K562 (cell line): ENCODE data around the gene LIN7A. TPM values are rescaled to one million over a fixed set of nuclear protein-coding genes. Genes with fewer than 3 reads are reported as not detected.

Experiments
- ATAC-seq: fragments of 200-7000 bp; cut with Tn5 transposase; 3 replicates; pipeline ENCODE4 v1.9.1; 2020; ENCODE audit warnings: moderate library complexity
- BruUV-seq: library from RNA; stranded (reverse); fragments of 400-500 nt; replicated peaks from 2 replicates; lab custom pipeline; 2021; lab: Mats Ljungman, UMichigan
- CTCF ChIA-PET: fragments of 300-600 bp; formaldehyde crosslinking; extraction: SDS; loops from one replicate; lab custom pipeline; 2021; ENCODE audit warnings: low intra/inter-chr PET ratio; lab: Yijun Ruan, JAX
- POLR2A ChIA-PET: fragments of 300-600, 350-650 bp; sonication (Branson Sonifier 250); formaldehyde crosslinking; extraction: SDS; loops from one replicate; lab custom pipeline; 2021; ENCODE audit warnings: antibody characterized with exemption, inconsistent platforms; lab: Yijun Ruan, JAX
- DNase-seq, 4 experiments: peaks; one replicate each; pipeline versions ENCODE4 v3.0.0 to v3.0.0-alpha.2; 2011 to 2018; ENCODE audit warnings: low spot score in 3 of 4, mixed read lengths in 3 of 4; ENCODE audit errors: extremely low read depth in 1 of 4
- FAIRE-seq: peaks from 2 replicates; lab custom pipeline; 2011; peaks lifted over from hg19 to GRCh38; lab: Jason Lieb, UNC
- H2AFZ ChIP-seq: 2 replicates; pipeline ENCODE4 v1.6.0; 2011; ENCODE audit warnings: low read depth, low read length, control low read depth, inconsistent platforms
- H3K27ac ChIP-seq: fragments of 200-600 bp; 3 replicates; pipeline ENCODE4 v1.8.0; 2011; ENCODE audit warnings: low read depth, mild to moderate bottlenecking, control low read depth, inconsistent platforms, low read length, moderate library complexity, mixed read lengths; ENCODE audit errors: extremely low read depth
- H3K27me3 ChIP-seq, 2 experiments: fragments of 300-600 bp in 1 of 2; 2 replicates in 1 of 2; 3 replicates in 1 of 2; pipeline versions ENCODE4 v1.6.0 to v1.8.0; 2011; ENCODE audit warnings: inconsistent platforms in 2 of 2, low read length in 2 of 2, mild to moderate bottlenecking in 1 of 2, mixed read lengths in 1 of 2, moderate library complexity in 1 of 2; ENCODE audit not compliant: control insufficient read depth in 2 of 2, insufficient read depth in 2 of 2
- H3K36me3 ChIP-seq: fragments of 300-600 bp; 3 replicates; pipeline ENCODE4 v1.8.0; 2011; ENCODE audit warnings: mild to moderate bottlenecking, low read length, inconsistent platforms; ENCODE audit not compliant: control insufficient read depth, insufficient read depth
- H3K4me1 ChIP-seq, 2 experiments: fragments of 200-600 bp in 1 of 2; replicated peaks in 1 of 2; 2 replicates in 1 of 2; 3 replicates in 1 of 2; pipeline versions ENCODE4 v1.5.1 to v1.8.0; 2011; ENCODE audit warnings: inconsistent platforms in 2 of 2, low read length in 2 of 2, mild to moderate bottlenecking in 1 of 2, mixed read lengths in 1 of 2, moderate library complexity in 1 of 2; ENCODE audit not compliant: control insufficient read depth in 2 of 2, insufficient read depth in 2 of 2
- H3K4me2 ChIP-seq: 2 replicates; pipeline ENCODE4 v1.6.1; 2011; ENCODE audit warnings: low read length, control low read depth, inconsistent platforms, mixed read lengths; ENCODE audit not compliant: insufficient read depth
- H3K4me3 ChIP-seq: fragments of 200-600 bp; sonication (generic), shearing (Covaris generic); 2 replicates; pipeline ENCODE4 v1.5.1; 2016; ENCODE audit warnings: control low read depth, inconsistent platforms
- H3K79me2 ChIP-seq: fragments of 200-600 bp; 3 replicates; pipeline ENCODE4 v1.8.0; 2011; ENCODE audit warnings: low read length, inconsistent platforms; ENCODE audit not compliant: control insufficient read depth, insufficient read depth
- H3K9ac ChIP-seq, 2 experiments: 2 replicates each; pipeline versions ENCODE4 v1.6.0 to v1.6.1; 2011; ENCODE audit warnings: low read depth in 2 of 2, low read length in 2 of 2, control low read depth in 1 of 2, inconsistent platforms in 1 of 2, mild to moderate bottlenecking in 1 of 2, mixed read lengths in 1 of 2; ENCODE audit not compliant: insufficient read depth in 1 of 2
- H3K9me1 ChIP-seq: one replicate; pipeline ENCODE4 v1.6.0; 2011; ENCODE audit warnings: inconsistent platforms, mild to moderate bottlenecking, low read length, moderate library complexity; ENCODE audit not compliant: control insufficient read depth, insufficient read depth
- H3K9me3 ChIP-seq: replicated peaks from 2 replicates; pipeline ENCODE4 v1.5.1; 2011; ENCODE audit warnings: low read depth, low read length, inconsistent platforms; ENCODE audit not compliant: control insufficient read depth, insufficient read depth
- H4K20me1 ChIP-seq: replicated peaks from 2 replicates; pipeline ENCODE4 v1.6.1; 2011; ENCODE audit warnings: low read length, inconsistent platforms, mixed read lengths; ENCODE audit not compliant: control insufficient read depth, insufficient read depth
- CREBBP ChIP-seq: IDR thresholded peaks from one replicate; pipeline ENCODE4 v1.6.1; 2012; ENCODE audit warnings: low read depth, mild to moderate bottlenecking, control low read depth, inconsistent platforms, low read length
- ETV6 ChIP-seq, 3 experiments: fragments of 150-350 bp in 1 of 3; sonication (generic) in 1 of 3; formaldehyde crosslinking in 1 of 3; IDR thresholded peaks; 2 replicates each; pipeline versions ENCODE4 v1.6.1 to v1.8.0; 2014 to 2022; ENCODE audit warnings: borderline replicate concordance in 2 of 3, low read depth in 2 of 3, antibody characterized with exemption in 1 of 3, low read length in 1 of 3, mild to moderate bottlenecking in 1 of 3, missing genetic modification reagents in 1 of 3
- EWSR1 ChIP-seq: fragments of 450-650 bp; IDR thresholded peaks from 2 replicates; pipeline ENCODE4 v1.6.1; 2018; ENCODE audit warnings: borderline replicate concordance, mild to moderate bottlenecking, low read depth, moderate library complexity; ENCODE audit not compliant: partially characterized antibody
- HDAC6 ChIP-seq: IDR thresholded peaks from 2 replicates; pipeline ENCODE4 v1.6.1; 2012; ENCODE audit warnings: low read depth, mild to moderate bottlenecking, control low read depth, inconsistent platforms, low read length, moderate library complexity
- HNRNPK ChIP-seq: fragments of 200-400 bp; formaldehyde crosslinking; IDR thresholded peaks from one replicate; pipeline ENCODE4 v1.6.1; 2018; ENCODE audit warnings: mild to moderate bottlenecking, low read depth, low read length; ENCODE audit not compliant: poor library complexity, severe bottlenecking
- MIER1 ChIP-seq: fragments of 450-650 bp; IDR thresholded peaks from 2 replicates; pipeline ENCODE4 v1.6.1; 2016; ENCODE audit warnings: antibody characterized with exemption, mild to moderate bottlenecking, low read depth
- NCOA4 ChIP-seq: fragments of 450-650 bp; IDR thresholded peaks from 2 replicates; pipeline ENCODE4 v1.6.1; 2018; ENCODE audit warnings: mild to moderate bottlenecking; ENCODE audit not compliant: partially characterized antibody
- NRF1 ChIP-seq, 2 experiments: fragments of 450-650 bp; IDR thresholded peaks in 1 of 2; conservative IDR thresholded peaks in 1 of 2; 2 replicates each; pipeline ENCODE4 v1.6.1; 2014; ENCODE audit warnings: mild to moderate bottlenecking in 2 of 2
- SAFB ChIP-seq: fragments of 200-400 bp; formaldehyde crosslinking; IDR thresholded peaks from 2 replicates; pipeline ENCODE4 v1.6.1; 2017; ENCODE audit warnings: low read depth, low read length, borderline replicate concordance
- TARDBP ChIP-seq: fragments of 450-650 bp; IDR thresholded peaks from 2 replicates; pipeline ENCODE4 v1.6.1; 2016
- TEAD2 ChIP-seq: fragments of 450-650 bp; IDR thresholded peaks from 2 replicates; pipeline ENCODE4 v1.6.1; 2016; ENCODE audit warnings: missing genetic modification characterization, control low read depth, missing compliant biosample characterization
- ZNF133 ChIP-seq: fragments of 250-450 bp; sonication (Bioruptor Pico); IDR thresholded peaks from 2 replicates; pipeline ENCODE4 v1.4.0; 2020; ENCODE audit warnings: mild to moderate bottlenecking
- WGBS: fragments of 100-300 bp; shearing (Covaris generic); methylation state at CpG from one replicate; pipeline ENCODE4 v1.1.6; 2016; ENCODE audit warnings: low coverage, mixed read lengths; ENCODE audit not compliant: insufficient coverage; ENCODE audit errors: missing lambda C conversion rate; 5-methylcytosine and 5-hydroxymethylcytosine counted together
- in situ Hi-C: fragments of 300-500 bp; cut with MboI; formaldehyde crosslinking; loops from 4 replicates; pipeline ENCODE4 v1.15.0; 2018; ENCODE audit warnings: inconsistent platforms, mixed read lengths
- intact Hi-C: fragments of 100-400 bp; cut with micrococcal nuclease; formaldehyde crosslinking; loops from 2 replicates; pipeline ENCODE4 v1.14.2; 2022
- polyA plus RNA-seq, 8 experiments: library from polyadenylated mRNA; depleted of rRNA in 4 of 8; stranded (reverse) in 5 of 8; unstranded in 3 of 8; fragments of >200 nt; fragmentation: Nextera tagmentation in 2 of 8; fragmentation: Illumina TruSeq in 1 of 8; extraction: Ambion mirVana in 2 of 8; extraction: Trizol in 1 of 8; gene quantifications; 2 replicates each; pipeline versions ENCODE4 v1.2.1 to v1.2.3, GENCODE V29; 2011 to 2014; ENCODE audit warnings: inconsistent platforms in 1 of 8, missing spikeins in 1 of 8
- total RNA-seq, 7 experiments: library from RNA; depleted of rRNA in 6 of 7; stranded (reverse); fragments of >200 nt in 6 of 7; fragmentation: Illumina TruSeq in 2 of 7; extraction: Trizol in 2 of 7; gene quantifications; 2 replicates each; pipeline versions ENCODE4 v1.2.1 to v1.2.3, GENCODE V29; 2011 to 2021; ENCODE audit warnings: low replicate concordance in 1 of 7
- TF ChIP-seq, protein P1 (sequence below): fragments of 450-650 bp; IDR thresholded peaks from 2 replicates; pipeline ENCODE4 v1.6.1; 2016

The LIN7A gene
- total and polyA plus RNA-seq, 9 of the 15 experiments (the other 6 are each of a cell fraction or from before 2014, with no cell fraction given), result not detected

DNA sequence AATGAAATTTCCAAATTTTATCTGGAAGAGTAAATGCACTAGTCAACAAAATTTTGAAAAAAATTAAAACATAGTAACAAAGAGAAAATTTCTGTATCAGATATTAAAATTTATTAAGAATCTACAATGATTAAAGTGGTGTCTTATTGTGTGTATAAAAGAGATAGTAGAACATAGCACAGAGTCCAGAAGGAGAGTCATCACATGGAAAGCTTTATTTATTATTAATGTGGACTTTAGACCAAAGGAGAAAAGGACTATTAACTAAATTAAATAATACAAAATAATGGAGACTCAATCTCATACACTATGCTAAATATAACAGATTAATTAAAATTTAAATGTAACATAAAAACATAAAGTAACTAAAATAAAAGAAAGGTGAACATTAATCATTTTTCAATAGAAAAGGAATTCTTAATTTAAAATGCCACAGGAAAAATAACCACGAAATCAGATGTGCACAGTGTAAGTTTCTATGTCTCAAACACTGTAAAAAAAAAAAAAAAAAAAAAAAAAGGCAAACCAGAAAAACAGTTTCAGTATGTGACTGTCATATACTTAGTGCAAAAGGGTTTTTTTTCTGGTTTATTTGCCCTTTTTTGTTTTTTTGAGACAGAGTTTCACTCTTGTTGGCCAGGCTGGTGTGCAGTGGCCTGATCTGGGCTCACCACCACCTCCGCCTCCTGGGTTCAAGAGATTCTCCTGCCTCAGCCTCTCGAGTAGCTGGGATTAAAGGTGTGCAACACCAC, 125.6 kb downstream of the LIN7A start:
- H3K4me1 ChIP-seq, result no peaks in the 10 kb centered on the region
- H3K36me3 ChIP-seq, result no peaks in the 10 kb centered on the region
- no peaks in the 10 kb centered on the region for H3K79me2 ChIP-seq
- H3K4me2 ChIP-seq, result no peak overlapping the region
- H4K20me1 ChIP-seq, result no peaks in the 10 kb centered on the region
- ChIA-PET POLR2A (no interaction called here), CTCF (no interaction called here)
- no peak overlapping the region for H3K27ac ChIP-seq
- ATAC-seq (no peak), DNase-seq (no peak), FAIRE-seq (no peak)
- 0% methylated on average over 3 of the region's 3 CpGs for WGBS
- no peaks in the 10 kb centered on the region for H3K27me3 ChIP-seq
- TF ChIP-seq, protein P1, sequence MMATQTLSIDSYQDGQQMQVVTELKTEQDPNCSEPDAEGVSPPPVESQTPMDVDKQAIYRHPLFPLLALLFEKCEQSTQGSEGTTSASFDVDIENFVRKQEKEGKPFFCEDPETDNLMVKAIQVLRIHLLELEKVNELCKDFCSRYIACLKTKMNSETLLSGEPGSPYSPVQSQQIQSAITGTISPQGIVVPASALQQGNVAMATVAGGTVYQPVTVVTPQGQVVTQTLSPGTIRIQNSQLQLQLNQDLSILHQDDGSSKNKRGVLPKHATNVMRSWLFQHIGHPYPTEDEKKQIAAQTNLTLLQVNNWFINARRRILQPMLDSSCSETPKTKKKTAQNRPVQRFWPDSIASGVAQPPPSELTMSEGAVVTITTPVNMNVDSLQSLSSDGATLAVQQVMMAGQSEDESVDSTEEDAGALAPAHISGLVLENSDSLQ, result no peak
- no peak for TF ChIP-seq EWSR1
- no peak for TF ChIP-seq TEAD2 (tag)
- no peak for TF ChIP-seq NRF1 (conservative IDR thresholded peaks at IDR 0.05 in 1 of 2, IDR thresholded peaks at IDR 0.05 in 1 of 2)
- TF ChIP-seq CREBBP, result no peak
- TF ChIP-seq ZNF133, result no peak
- TF ChIP-seq HDAC6, result no peak
- TF ChIP-seq TARDBP, result no peak
- TF ChIP-seq ETV6 (IDR thresholded peaks at IDR 0.05; ENCODE audit: borderline replicate concordance in 1 of 2, low read depth in 2 of 2, low read length in 1 of 2), result no peak
- no peak for TF ChIP-seq ETV6 (CRISPR knock-in tag; IDR thresholded peaks at IDR 0.05; ENCODE audit: borderline replicate concordance)
- no peak for TF ChIP-seq MIER1
- no peak for TF ChIP-seq HNRNPK
- TF ChIP-seq NCOA4, result no peak
- no peak for TF ChIP-seq SAFB
- no peak overlapping the region for H3K4me3 ChIP-seq
- no peak overlapping the region for H2AFZ ChIP-seq
- no peak overlapping the region for H3K9ac ChIP-seq
- H3K9me1 ChIP-seq, result no peaks in the 10 kb centered on the region
- BruUV-seq, result no TSS peak
- intact Hi-C loops (no loop called here), in situ Hi-C loops (no loop called here)
- H3K9me3 ChIP-seq, result no peaks in the 10 kb centered on the region
